GM12873 (cell line): ENCODE results near the gene OR1J2.

ENCODE experiments used
- CTCF ChIP-seq: IDR thresholded peaks from 2 replicates; pipeline ENCODE4 v1.5.1; 2012; ENCODE audit warnings: low read depth, mild to moderate bottlenecking, moderate library complexity, low read length, control low read depth; ENCODE audit not compliant: insufficient read depth; ENCODE audit errors: missing control alignments

Gene OR1J2

GRCh38 chr9:122552812-122553211 lies 42.2 kb downstream of the OR1J2 start, which contains the start of gene OR1N2:
Gene OR1N2, plus strand, starts transcription at chr9:122553112. Its CDS starts 100 bp downstream, at chr9:122553212.
- TF ChIP-seq CTCF = no peak
